NCI-H146 treated with DMSO at 0.1 percent for 48 hours (cell line): ENCODE measurements around the gene SOX6.

Source experiments
- DNase-seq: peaks from one replicate; lab custom pipeline; 2025; ENCODE audit not compliant: unreplicated experiment; lab: John Stamatoyannopoulos, UW

Gene SOX6

GRCh38 chr11:16365581-16366228 lies 9.4 kb upstream of the SOX6 start:
- DNase-seq = no peak

- no peak for DNase-seq
Measured at GRCh38 chr11:16364254-16364653, 7.9 kb upstream of the SOX6 start.

- DNase-seq = no peak
Measured at GRCh38 chr11:16363706-16364105, 7.4 kb upstream of the SOX6 start.

GRCh38 chr11:16361108-16361865 lies 4.9 kb upstream of the SOX6 start:
- DNase-seq = no peak

GRCh38 chr11:16359369-16359768 lies 3.0 kb upstream of the SOX6 start:
- no peak for DNase-seq

GRCh38 chr11:16358726-16359125 lies 2.4 kb upstream of the SOX6 start:
- no peak for DNase-seq

- no peak for DNase-seq
Measured at GRCh38 chr11:16357775-16358174, 1.4 kb upstream of the SOX6 start.

- DNase-seq = no peak
Measured at GRCh38 chr11:16356761-16357393, 531 bp upstream of the SOX6 start.

- no peak for DNase-seq
Measured at GRCh38 chr11:16352707-16353106, 3.6 kb downstream of the SOX6 start.

GRCh38 chr11:16350125-16350524 lies 6.2 kb downstream of the SOX6 start:
- DNase-seq = no peak

GRCh38 chr11:16347928-16348685 lies 8.2 kb downstream of the SOX6 start:
- DNase-seq = no peak

- DNase-seq = no peak
Measured at GRCh38 chr11:16346975-16347374, 9.4 kb downstream of the SOX6 start.

GRCh38 chr11:16341853-16342252 lies 14.5 kb downstream of the SOX6 start:
- no peak for DNase-seq

- no peak for DNase-seq
Measured at GRCh38 chr11:16338393-16338792, 18.0 kb downstream of the SOX6 start.

GRCh38 chr11:16337421-16338213 lies 18.7 kb downstream of the SOX6 start:
- DNase-seq = no peak

GRCh38 chr11:16336721-16337120 lies 19.6 kb downstream of the SOX6 start:
- DNase-seq = no peak

- DNase-seq = no peak
Measured at GRCh38 chr11:16336204-16336603, 20.1 kb downstream of the SOX6 start.

- no peak for DNase-seq
Measured at GRCh38 chr11:16335236-16335962, 20.9 kb downstream of the SOX6 start.

- no peak for DNase-seq
Measured at GRCh38 chr11:16326679-16327297, 29.6 kb downstream of the SOX6 start.

- no peak for DNase-seq
Measured at GRCh38 chr11:16322190-16322589, 34.2 kb downstream of the SOX6 start.
